Stomach (tissue), 4 donors: ENCODE data around the gene DPF3.

Source experiments
- CTCF ChIP-seq, 7 experiments: fragments of 450-650 bp in 4 of 7; fragments of 200-600 bp in 3 of 7; sonication (generic) in 3 of 7; IDR thresholded peaks; one replicate each; pipeline ENCODE4 v1.5.1; 2016 to 2019; ENCODE audit warnings: antibody characterized with exemption in 7 of 7, control low read depth in 2 of 7, mild to moderate bottlenecking in 1 of 7
- EP300 ChIP-seq: sonication (generic); formaldehyde crosslinking; IDR thresholded peaks from one replicate; pipeline ENCODE4 v1.6.1; 2017; ENCODE audit warnings: antibody characterized with exemption
- POLR2A ChIP-seq, 4 donors: fragments of 450-650 bp; IDR thresholded peaks; one replicate each; pipeline ENCODE4 v1.6.1; 2016; ENCODE audit warnings: antibody characterized with exemption in 4 of 4, control low read depth in 2 of 4, mild to moderate bottlenecking in 1 of 4, moderate library complexity in 1 of 4
- POLR2AphosphoS5 ChIP-seq, 3 donors: sonication (generic); formaldehyde crosslinking; IDR thresholded peaks; one replicate each; pipeline ENCODE4 v1.6.1; 2016; ENCODE audit warnings: antibody characterized with exemption in 3 of 3

GRCh38 chr14:72613231-72613974 is 280.5 kb downstream of the DPF3 start:
- TF ChIP-seq CTCF (IDR thresholded peaks at IDR 0.05) (no peak), EP300 (no peak), POLR2A (IDR thresholded peaks at IDR 0.05) (no peak), POLR2AphosphoS5 (IDR thresholded peaks at IDR 0.05) (no peak)
